T47D (cell line): ENCODE data around the gene PTCH1.

ENCODE experiments used
- DNase-seq, 2 experiments: peaks; one replicate each; pipeline versions ENCODE4 v3.0.0 to v3.0.0-alpha.2; 2011 to 2012; ENCODE audit warnings: low read depth in 1 of 2, low spot score in 1 of 2
- JUND ChIP-seq: IDR thresholded peaks from 2 replicates; pipeline ENCODE4 v1.6.1; 2012; ENCODE audit warnings: low read depth
- in situ Hi-C: cut with HindIII; loops from 2 replicates; pipeline ENCODE4 v1.10.0; 2016; ENCODE audit warnings: low sequenced_read_pairs, low pct_unique_long_range_greater_than_20kb

PTCH1 gene

GRCh38 chr9:95462249-95463147 is 54.3 kb downstream of the PTCH1 start:
- no peak for DNase-seq
- in situ Hi-C loops, result no loop called here
- no peak for TF ChIP-seq JUND

- no peak for TF ChIP-seq JUND
- no peak for DNase-seq
- in situ Hi-C loops, result no loop called here
Measured at GRCh38 chr9:95461448-95462248, 55.1 kb downstream of the PTCH1 start.

GRCh38 chr9:95460518-95461164 is 56.1 kb downstream of the PTCH1 start:
- no peak for DNase-seq
- no peak for TF ChIP-seq JUND
- in situ Hi-C loops, result no loop called here

GRCh38 chr9:95459851-95460517 is 56.8 kb downstream of the PTCH1 start:
- no peak for DNase-seq
- in situ Hi-C loops, result no loop called here
- no peak for TF ChIP-seq JUND

GRCh38 chr9:95459178-95459577 is 57.6 kb downstream of the PTCH1 start:
- no peak for DNase-seq
- TF ChIP-seq JUND, result no peak
- in situ Hi-C loops, result no loop called here

GRCh38 chr9:95458666-95459065 is 58.1 kb downstream of the PTCH1 start:
- no peak for TF ChIP-seq JUND
- no peak for DNase-seq
- in situ Hi-C loops, result no loop called here

GRCh38 chr9:95457769-95458168 is 59.0 kb downstream of the PTCH1 start:
- TF ChIP-seq JUND, result no peak
- no peak for DNase-seq
- in situ Hi-C loops, result no loop called here

GRCh38 chr9:95455714-95456113 is 61.1 kb downstream of the PTCH1 start:
- no peak for DNase-seq
- in situ Hi-C loops, result no loop called here
- no peak for TF ChIP-seq JUND

- in situ Hi-C loops, result no loop called here
- DNase-seq, result no peak
- TF ChIP-seq JUND, result no peak
Measured at GRCh38 chr9:95452176-95452575, 64.6 kb downstream of the PTCH1 start.

- TF ChIP-seq JUND, result no peak
- in situ Hi-C loops, result no loop called here
Measured at GRCh38 chr9:95451065-95451426, 65.7 kb downstream of the PTCH1 start.

GRCh38 chr9:95450171-95451064 is 66.4 kb downstream of the PTCH1 start:
- in situ Hi-C loops, result no loop called here
- TF ChIP-seq JUND, result no peak
- DNase-seq, result no peak

More at GRCh38 chr9:95451065-95451426, 65.7 kb downstream of the PTCH1 start:
- no peak for DNase-seq
